ENCODE measurements around the gene TBK1.
"Not testable (repeated sequence)": the region's sequence is repeated elsewhere in the genome, so short reads cannot be mapped to it uniquely, and the experiment has no call there.

TBK1 gene

GRCh38 chr12:64497903-64498302 lies 46.0 kb downstream of the TBK1 start:
- DNase-seq, result no peak

DNA sequence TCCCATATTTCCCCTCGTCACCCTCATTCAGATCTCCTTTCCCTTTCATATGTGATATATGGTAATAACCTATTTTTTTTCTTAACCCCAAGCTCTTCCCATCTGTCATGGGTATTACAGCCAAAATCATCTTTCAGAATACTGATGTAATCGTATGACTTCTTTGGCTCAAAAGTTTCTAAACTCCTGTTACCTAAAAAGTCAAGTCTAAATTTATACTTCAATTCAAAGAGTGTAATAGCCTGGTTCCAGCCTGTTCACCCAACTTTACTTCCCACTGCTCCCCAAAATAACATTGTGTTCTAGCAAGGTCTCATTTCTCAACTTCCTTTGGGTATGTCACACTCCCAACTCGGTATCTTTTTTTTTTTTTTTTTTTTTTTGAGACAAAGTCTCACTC lies 48.5 kb downstream of the TBK1 start:
- no peak for DNase-seq

DNA sequence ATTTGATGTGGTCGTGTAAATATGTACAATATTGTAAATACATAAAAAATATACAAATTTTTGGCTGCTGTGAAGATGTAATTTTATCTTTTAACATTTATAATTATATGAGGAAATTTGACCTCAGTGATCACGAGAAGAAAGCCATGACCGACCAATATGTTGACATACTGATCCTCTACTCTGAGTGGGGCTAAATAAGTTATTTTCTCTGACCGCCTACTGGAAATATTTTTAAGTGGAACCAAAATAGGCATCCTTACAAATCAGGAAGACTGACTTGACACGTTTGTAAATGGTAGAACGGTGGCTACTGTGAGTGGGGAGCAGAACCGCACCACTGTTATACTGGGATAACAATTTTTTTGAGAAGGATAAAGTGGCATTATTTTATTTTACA lies 49.6 kb downstream of the TBK1 start:
- no peak for DNase-seq

GRCh38 chr12:64506955-64507354 lies 55.0 kb downstream of the TBK1 start:
- no peak for DNase-seq

GRCh38 chr12:64510667-64511066 lies 58.7 kb downstream of the TBK1 start:
- no peak for DNase-seq

- no peak for DNase-seq
These were observed 66.5 kb downstream of the TBK1 start for GRCh38 chr12:64518396-64518795.

DNA sequence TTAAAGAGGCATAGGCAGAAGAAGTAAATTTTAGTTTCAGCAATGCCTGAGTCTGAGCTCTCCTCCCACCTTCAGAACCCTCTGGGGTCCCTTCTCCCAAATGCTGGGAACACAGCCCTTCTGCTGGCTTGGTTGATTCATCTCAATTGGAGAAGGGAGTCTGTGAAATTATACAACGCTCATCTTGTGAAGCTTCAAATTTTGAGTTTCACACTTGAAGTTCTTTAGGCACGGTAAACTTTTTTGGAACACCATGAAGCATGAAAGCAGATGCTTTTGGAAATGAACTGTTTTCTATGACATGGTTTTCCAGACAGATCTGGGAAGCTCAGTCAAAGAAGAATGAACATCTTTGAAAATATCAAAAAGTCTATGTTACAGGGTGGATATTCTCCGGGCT lies 69.9 kb downstream of the TBK1 start:
- DNase-seq, result no peak

DNA sequence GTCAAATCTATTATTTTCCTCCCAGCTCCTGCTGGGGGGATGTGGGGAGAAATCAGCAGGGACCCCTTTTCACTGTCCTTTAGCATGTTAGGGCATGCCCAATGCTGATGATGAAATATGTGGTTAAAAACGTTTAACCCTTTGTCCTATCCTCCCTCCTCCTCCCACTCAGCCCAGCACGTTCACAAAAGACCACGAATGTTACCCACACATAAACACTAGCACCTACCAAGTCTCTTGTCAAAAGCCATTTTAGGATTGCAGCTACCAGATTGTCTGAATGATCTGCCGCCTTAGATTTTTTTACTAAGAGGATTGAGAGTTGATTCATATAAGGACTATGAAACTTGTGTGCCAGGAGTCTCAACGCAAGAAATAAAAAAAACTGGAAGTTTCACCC lies 70.4 kb downstream of the TBK1 start:
- no peak for DNase-seq

DNA sequence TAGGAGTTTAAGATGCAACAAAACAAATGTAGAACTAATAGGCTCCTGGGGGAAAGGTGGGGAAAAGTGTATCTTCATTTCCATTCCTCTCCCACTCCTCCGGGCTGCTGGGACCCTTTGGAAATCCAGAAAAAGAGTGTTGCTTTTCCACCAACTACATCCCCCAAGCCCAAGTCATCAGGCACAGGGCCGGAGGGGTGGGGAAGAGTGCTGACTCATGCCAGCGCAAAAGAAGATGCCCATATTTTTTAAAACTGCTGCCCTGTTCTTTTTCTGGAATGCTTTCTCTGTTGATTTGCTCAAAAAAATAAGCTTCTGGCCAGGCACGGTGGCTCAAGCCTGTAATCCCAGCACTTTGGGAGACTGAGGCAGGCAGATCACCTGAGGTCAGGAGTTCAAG lies 70.9 kb downstream of the TBK1 start:
- DNase-seq, result no peak

DNA sequence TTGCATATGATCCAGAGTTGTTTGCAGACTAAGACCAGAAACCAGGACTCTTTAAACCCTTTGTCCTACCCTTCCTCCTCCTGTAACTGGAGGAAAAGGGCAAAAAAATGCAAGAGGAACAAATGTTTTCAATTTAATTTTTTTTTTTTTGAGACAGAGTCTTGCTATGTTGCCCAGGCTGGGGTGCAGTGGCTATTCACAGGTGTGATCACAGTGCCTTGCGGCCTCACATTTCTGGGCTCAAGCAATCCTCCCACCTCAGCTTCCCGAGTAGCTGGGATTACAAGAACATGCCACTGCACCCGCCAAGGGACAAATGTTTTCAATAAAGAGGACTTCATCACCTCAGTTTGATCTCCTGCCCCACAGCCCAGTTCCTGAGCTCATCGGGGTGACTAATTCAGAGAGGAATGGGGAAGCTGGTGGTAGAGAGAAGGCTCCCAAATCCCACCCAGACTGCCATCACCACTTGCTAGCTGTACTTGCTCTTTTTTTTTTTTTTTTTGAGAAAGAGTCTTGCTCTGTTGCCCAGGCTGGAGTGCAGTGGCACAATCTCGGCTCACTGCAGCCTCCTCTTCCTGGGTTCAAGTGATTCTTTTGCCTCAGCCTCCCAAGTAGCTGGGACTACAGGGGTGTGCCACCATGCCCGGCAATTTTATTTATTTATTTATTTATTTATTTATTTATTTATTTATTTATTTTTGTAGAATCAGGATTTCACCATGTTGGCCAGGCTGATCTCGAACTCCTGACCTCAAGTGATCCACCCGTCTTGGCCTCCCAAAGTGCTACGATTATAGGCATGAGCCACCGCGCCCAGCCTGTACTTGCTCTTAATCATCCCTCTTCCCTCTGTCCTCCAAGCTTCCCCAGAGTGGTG lies 71.9 kb downstream of the TBK1 start:
- DNase-seq, result peak in 1 of 2 experiments; percentile 36

DNA sequence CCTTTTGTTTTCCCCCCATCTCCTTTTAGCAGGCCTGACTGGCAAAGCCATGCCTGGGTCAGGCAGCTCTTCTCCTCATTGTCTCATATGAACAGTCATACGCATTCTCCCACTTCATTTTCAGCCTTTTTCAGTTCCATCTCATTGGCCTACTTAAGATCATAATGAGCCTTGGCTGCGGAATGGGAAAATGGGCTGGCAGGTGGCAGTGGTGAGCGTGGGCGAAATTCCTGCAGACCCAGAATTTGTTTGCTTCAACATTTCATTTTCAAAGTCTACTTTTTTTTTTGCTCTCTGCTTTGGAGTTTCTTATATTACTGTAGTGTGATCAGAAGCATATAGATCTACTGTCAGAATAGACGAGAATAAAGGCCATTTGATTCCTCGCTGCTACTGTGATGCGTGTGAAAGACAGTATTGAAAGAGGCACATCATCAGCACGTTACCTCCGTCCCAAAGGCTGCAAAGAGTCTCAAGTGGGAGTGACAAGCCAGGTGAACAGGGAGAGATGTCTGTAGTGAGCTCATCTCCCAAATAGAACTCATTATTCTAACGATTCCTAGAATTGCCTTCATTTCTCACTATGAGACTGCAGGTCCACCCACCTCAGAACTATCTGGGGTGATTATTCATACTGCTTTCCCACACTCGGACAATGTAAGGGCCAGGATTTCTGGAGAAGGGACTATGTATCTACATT lies 73.7 kb downstream of the TBK1 start:
- DNase-seq, result no peak

- no peak for DNase-seq
These were observed 74.9 kb downstream of the TBK1 start for GRCh38 chr12:64526859-64527258.

DNA sequence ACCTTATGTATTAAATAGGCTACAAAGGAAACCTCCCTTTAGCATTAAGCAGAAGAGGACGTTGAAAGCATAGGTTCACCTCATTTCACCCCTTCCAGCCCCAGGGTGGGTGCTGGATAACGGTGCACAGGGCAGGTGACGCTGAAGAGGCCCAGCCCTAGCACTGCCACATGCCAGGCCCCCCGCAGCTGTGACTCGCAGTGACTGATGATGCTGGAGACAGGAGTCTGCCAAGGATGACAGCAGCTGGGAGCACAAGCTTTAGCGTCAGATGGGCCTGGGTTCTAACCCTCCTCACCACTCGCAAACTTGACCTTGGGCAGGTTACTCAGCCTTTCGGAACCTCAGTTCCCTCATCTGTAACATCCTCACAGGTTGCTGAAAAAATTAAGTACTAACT lies 76.7 kb downstream of the TBK1 start:
- DNase-seq, result no peak

DNA sequence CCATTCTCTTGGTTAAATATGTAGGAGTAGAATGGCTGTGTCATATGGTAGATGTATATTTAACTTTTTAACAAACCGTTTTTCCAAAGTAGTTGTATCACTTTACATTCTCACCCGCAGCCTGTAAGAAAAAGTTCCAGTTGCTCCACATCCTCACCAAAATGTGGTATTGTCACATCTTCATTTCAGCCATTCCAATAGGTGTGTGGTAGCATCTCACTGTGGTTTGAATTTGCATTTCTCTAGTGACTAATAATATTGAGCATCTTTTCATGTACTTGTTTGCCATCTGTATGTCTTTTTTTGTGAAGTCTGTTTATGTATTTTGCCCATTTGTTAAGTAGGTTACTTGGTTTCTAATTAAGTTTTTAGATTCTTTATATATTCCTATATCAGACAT lies 78.6 kb downstream of the TBK1 start:
- no peak for DNase-seq

DNA sequence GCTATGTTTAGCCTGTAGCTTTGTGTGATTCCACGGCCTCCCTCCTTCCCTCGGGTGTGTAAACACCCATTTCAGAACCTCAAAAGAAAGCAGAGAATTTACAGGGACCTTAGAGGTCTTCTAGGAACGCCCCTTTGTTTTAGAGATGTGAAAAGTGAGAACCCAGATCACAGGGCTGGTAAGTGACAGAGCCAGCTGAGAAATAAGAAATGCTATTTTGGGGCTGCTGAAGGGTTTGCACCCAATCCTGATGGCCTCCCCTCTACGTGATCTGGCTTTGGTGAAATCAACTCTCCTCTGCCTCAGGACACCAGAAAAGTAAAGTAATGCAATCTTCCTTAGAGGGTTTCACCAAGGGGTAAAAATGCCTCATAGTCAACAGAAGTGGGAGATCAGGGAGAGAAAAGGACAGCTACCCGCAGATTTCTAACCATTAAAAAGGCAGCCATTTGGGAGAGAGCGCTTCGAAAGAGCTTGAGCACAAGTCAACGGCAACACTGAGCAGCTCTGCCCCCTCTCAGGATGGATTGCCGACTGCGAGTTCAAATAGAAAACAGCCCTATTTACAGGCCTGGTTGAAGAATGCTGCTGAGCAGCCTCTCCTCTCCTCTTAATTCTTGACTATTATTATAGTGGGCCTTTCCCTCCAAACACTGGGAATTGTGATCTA lies 79.9 kb downstream of the TBK1 start:
- no peak for DNase-seq

DNA sequence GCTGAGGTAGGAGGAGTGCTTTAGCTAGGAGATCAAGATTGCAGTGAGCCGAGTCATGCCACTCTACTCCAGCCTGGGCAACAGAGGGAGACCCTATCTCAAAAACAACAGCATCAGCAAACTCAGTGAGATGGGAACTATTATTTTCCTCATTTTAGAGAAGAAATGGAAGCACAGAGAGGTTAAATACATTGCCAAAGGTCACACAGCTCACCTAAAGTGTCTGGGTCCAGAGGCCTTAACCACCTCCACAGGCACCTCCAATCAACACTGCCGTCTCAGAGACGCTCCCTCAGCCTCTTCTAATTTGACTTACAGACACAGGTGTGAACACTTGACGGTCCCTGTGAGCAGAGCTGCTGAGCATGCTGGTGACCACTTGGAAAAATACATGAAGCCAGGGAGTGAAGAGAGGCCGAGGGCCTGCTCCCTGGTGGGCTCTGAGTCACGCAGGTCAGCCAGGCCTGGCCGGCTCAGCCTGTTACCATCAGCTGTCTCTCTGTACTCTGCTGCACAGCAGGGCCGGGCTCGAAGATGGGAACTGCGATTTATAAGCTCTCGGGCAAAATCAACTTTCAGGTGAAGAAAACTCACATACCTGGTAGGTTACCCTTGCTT lies 80.9 kb downstream of the TBK1 start:
- DNase-seq, result no peak

DNA sequence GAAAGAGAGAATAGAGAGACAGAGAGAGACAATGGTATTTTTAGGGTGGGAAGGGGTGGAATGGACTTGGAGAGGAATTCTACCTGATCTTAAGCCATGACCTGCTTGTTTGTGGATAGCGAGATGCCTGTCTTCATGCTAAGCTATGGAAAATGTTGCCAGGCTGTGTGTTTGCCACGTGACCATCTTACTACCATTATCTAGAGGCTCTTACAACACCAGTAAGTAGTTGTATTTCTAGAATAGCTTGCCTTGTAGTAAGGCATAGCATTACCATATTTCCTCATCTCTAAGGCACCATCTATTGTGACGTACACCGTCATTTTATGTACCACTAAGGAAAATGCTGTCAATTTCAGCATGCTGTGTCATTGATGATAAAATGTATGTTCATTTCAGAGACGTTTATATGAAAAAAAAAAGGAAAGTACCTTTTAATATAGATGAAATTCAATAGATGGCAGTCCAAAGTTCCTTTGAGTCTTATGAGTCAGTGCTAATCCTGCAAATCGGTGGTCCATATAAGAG lies 82.8 kb downstream of the TBK1 start:
- DNase-seq, result no peak

DNA sequence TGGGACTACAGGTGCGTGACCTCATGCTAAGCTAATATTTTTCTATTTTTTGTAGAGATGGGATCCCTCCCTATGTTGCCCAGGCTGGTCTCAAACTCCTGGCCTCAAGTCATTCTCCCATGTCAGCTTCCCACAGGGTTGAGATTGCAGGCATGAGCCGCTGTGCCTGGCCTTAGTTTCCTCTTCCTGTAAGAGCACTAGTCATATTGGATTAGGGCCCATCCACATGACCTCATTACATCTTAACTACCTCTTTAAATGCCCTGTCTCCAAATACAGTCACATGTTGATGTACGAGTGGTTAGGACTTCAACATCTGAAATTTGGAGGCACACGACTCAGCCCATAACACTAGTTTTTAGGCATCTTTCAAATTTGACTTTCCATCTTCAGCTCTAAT lies 86.2 kb downstream of the TBK1 start:
- no peak for DNase-seq

- DNase-seq, result not testable (repeated sequence)
These were observed 90.6 kb downstream of the TBK1 start for GRCh38 chr12:64542409-64543047.

- DNase-seq, result no peak
These were observed 92.6 kb downstream of the TBK1 start for GRCh38 chr12:64544371-64545080.

- no peak for DNase-seq
These were observed 93.1 kb downstream of the TBK1 start for GRCh38 chr12:64545081-64545382.

DNA sequence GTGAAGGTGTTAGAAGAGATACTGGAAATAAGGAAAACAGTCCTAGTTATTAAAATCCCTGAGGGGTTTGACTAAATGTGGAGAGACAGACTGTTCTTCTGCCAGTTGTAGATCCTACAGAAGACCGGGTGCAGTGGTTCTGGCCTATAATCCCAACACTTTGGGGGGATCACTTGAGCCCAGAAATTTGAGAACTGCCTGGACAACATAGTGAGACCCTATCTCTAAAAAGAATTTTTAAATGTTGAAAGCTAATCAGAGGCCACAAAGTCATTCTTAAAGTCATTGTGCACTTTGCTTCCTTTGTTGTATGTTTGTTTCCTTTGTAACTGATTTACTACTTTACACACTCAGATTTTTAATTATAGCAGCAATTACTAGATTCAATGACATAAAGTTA lies 97.2 kb downstream of the TBK1 start:
- no peak for DNase-seq

All from NCI-H526 (cell line).